Measurements from ENCODE around the gene SDSL.

Gene SDSL

DNA sequence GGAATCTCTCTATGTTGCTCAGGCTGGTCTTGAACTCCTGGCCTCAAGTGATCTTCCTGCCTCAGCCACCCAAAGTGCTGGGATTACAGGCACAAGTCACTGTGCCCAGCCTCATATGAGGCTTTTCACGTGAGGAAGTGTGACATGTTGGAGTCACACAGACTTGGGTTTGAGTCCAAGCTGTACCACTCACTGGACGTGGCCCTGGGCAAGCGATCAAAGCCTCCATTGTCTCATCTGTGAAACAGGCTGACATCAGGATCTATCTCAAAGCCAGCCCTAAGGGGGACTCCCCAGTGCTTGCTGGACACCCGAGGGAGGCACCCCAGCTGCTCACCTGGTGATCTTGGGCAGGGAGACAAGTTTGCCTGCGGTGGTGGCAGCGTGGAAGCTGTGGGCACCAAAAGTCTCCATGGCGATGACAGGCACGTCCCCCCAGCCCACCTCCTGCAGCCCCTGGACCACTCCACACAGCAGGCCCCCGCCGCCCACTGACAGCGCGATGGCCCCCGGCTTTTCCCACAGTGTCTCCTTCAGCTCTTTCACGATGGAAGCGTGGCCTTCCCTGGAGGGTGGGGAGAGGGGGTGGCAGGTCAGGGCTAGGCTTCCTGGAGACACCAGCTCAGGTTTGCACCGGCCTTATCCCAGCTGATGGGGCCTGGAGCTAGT lies 25.2 kb upstream of the SDSL start:
- no peak for DNase-seq

DNA sequence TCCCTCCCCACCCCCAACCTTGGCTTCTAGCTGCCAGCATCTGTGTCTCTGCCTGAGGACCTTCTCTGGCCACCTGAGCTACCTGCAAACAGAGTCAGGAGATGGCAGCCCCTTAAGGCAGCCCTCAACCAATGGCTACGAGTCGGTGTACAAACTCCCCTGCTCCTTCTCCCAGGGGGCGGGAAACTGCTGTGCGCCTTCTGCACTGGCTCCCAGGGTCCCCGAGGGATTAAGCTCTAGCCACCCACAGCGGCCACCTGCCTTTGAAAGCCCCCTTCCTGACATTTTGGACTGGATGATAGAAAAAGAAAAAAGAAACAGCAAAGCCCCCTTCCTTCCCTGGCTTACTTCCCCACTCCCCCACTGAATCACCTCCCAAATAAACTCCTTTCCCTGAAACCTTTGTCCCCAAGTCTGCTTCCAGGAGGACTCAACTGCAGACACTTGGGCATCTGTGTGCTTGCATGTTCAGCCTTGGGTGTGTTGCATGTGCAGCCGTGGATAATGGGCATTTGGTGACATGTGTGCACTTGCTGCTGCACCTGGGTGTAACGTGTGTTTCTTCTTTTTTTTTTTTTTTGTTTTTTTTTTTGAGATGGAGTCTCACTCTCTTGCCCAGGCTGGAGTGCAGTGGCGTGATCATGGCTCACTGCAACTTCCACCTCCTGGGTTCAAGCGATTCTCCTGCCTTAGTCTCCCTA lies 24.5 kb upstream of the SDSL start:
- DNase-seq = no peak

DNA sequence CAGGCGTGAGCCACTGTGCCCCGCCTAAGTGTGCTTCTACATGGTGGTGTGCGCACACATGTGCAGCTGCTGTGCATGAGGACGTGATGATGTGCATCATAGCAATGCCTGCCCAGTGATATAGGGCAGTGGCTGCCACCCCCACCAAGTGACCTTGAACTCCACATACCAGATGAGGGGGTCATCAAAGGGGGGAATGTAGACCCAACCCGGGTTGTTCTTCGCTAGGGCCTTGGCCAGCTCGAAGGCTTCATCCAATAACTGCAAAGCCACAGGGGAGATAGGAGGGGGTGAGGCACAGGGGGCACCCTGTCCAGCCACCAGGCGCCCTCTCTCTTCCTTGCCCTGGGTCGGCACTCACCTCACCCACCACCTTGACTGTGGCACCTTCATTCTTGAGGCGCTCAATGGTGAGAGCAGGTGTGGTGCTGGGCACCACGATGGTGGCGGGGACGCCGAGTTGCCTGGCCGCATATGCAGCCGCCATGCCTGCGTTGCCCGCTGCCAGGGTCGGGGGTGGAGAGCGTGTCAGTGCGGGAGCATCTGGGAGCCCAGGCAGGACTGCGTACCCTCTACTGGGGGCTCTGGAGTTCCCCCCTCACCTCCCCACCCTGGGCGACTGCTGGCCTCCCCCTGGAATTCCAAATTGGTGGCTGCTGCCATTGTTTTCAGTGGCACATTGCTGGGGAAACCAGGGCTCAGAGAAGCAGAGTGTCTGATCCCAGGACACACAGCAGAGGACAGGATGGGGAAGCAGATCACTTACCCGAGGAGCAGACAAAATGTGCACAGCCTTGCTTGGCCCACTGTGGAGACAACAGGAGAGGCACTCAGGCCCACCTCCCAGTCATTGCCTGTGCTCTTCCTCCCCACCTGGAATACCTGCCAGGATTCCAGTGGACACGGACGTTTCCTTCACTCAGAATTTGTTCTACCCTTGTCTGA lies 23.6 kb upstream of the SDSL start:
- DNase-seq = no peak

DNA sequence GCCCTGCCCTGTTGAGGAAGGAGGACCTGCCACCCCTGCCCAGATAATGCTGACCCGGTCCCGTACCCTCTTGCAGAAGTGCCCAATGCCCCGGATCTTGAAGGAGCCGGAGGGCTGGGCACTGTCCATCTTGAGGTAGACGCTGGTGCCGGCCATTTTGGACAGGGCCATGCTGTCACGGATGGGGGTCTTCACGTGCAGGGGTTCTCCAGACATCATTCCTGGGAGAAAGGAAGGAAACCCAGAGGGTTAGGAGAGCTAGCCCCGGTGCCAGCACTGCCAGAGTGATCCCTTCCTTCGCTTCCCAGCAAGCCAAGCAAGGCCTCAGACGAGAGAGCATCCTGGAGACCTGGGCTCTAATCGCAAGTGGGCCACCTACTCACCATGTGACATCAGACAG lies 22.7 kb upstream of the SDSL start:
- no peak for DNase-seq

DNA sequence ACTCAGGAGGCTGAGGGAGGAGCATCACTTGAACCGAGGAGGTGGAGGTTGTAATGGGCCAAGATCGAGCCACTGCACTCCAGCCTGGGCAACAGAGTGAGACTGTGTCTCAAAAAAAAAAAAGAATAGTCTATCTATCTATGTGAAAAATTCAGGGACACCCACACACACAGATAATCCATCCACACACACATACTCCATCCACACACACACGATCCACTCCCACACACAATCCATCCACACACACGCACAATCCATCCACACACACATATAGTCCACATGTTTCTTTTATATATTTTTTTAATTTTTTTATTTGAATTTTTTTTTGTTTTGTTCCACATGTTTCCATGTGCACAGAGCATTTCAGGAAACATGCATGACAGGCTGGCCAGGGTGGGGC lies 21.8 kb upstream of the SDSL start:
- DNase-seq = no peak

DNA sequence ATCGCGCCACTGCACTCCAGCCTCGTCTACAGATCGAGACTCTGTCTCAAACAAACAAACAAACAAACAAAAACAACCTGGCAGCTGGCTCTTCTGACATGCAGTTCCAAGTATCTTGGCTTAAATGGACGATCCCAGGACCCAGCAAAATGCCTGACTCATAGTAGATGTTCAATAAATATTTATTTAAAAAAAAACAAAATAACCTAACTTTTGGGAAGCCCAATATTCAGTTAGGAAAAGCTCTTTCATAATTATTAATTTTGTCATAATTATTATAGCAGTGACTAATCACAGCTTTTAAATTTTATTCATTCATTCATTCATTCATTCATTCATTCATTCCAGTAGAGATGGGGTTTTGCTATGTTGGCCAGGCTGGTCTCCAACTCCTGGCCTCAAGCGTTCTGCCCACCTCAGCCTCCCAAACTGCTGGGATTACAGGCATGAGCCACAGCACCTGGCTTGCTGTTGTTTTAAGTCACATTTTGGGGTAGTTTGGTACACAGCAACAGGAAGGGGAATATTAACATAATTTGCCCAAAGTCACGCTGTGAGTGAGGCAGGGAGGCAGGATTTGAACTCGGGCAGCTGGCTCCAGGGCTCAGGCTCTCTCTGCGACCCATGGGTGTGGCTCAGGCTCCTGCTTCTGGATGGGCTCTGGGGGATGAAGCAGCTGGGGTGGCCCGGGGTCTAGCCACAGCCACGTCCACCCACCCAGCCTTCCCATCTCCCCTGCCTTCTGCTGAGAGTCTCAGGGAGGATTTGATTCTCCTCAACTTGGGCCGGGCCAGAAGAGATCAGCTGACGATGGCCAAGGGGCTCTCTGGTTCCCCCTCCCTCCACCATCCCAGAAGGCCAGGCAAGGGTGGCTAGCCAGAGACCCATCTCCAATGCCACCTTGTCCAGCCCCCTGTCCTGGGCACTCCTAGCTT lies 20.8 kb upstream of the SDSL start:
- DNase-seq = no peak

DNA sequence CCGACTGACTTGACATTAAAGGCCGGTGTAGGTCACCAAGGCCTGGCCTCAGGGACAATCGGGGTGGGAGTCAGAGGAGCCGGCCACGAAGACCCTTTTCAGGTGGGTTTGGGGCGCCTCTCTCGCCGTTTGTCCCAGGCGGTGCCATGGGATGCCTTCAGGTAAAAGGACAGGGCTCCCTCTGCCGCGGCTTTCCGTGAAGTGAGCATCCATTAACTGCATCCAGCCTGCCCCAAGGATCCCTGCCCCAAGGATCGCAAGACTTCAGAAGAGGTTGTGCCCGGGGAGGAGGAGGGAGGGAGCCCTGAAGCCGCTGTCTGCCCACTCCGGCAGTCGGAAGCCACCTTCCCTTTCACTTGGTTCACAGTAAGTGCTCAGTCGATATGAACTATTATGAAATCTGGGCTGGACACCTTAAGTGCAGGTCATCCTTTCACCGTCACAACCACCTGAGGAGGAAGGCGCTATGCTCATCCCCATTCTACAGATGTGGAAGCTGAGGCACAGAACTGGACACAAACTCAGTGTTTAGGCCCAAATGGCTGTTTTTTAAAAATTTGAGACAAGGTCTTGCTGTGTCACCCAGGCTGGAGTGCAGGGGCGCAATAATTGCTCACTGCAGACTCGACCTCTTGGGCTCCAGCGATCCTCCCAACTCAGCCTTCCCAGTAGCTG lies 19.5 kb upstream of the SDSL start:
- no peak for DNase-seq

DNA sequence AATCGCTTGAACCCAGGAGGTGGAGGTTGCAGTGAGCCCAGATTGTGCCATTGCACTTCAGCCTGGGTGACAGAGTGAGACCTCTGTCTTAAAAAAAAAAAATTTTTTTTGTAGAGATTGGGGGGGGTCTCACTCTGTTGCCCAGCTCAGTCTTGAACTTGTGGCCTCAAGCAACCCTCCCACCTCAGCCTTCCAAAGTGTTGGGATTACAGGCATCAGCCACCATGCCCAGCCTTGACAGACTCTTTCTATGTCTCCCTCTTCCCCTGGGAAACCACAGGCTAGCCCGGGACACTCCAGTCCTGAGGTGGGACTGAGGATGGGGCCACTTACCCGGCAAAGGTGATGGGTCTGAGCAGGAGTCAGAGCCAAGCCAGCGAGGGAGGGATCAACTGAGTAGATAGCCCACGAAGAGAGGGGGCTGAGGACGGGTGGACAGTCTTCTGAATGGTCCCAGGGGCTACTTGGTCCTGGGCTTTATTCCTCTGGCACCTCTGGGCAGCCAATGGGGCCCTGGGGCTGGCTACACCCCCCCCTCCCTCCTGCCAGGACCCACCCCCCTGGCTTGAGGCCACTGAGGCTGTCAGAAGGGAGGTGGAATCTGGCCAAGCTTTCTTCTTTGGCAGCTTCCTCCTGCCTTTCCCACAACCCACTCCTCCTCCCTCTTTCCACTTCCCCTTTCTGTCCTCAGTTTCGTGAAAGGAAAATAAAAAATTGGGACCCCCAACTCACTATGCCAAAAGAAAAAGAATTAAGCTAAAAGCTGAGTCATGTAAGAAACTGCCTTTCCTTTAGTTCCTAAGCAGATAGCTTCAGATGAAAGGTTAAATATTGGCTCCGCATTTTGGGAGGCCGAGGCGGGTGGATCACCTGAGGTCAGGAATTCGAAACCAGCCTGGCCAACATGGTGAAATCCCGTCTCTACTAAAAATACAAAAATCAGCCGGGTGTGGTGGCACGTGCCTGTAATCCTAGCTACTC lies 18.5 kb upstream of the SDSL start, which contains the start of gene SDS:
SDS (minus strand) TSS at position 453 of the 981 bp plus-strand sequence. CDS start 4,179 bp downstream, outside the sequence.
- no peak for DNase-seq

DNA sequence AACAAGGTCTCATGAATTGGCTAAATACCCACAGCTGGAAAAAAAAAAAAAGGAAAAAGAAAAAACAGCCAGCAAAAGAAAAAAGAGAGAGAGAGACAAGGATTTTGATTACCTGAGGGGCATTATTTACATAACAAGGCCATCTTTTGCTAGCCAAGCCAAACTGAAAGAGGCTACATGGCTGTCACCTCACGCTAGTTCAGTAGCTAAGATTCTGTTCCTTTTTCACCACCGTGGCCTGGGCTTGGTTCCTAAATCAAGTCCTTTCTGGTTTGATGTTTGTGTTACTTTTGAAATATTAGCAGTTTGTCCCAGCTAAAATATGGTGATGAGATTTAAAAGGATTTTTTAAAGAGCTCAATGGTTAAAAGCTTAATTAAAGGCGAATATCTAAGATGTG lies 16.5 kb upstream of the SDSL start:
- DNase-seq = no peak

DNA sequence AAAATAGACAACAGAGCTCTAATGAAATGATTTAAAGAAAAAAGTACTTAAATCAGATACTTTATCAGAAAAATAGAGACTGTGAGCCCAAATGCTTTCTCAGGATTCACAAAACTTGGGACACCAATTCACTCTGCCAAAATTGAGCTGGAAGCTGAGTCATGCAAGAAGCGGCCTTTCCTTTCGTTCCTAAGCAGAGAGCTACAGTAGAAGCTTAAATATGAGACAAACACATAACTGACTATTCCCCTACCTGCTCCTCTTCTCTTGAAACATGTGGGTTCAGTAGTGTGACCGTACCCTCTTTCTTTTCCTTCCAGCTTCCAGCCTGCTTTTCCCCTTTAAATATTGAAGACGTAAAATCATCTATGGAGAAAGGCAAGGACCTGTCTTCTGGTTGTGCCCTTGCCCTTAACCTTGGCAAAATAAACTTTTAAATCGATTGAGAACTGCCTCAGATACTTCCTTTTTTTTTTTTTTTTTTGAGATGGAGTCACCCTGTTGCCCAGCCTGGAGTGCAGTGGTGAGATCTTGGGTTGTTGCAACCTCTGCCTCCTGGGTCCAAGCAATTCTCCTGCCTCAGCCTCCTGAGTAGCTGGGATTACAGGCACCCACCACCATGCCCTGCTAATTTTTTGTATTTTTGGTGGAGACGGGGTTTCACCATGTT lies 14.1 kb upstream of the SDSL start:
- DNase-seq = no peak

DNA sequence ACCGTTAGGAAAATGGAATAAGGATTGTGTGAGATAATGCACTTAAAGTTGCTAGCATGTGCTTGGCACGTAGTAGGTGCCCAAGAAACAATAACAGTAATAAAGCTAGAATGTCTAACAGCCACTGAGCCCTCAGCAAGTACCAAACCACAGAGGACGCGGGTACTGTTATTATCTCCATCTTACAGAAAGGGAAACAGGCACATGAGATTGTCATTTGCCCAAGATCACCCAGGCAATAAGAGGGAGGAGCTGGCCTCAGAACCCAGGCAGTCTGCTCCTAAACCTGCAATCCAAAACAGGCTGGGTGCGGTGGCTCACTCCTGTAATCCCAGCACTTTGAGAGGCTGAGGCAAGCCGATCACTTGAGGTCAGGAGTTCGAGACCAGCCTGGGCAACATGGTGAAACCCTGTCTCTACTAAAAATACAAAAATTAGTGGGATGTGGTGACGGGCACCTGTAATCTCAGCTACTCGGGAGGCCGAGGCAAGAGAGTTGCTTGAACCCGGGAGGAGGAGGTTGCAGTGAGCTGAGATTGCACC lies 13.4 kb upstream of the SDSL start:
- no peak for DNase-seq

DNA sequence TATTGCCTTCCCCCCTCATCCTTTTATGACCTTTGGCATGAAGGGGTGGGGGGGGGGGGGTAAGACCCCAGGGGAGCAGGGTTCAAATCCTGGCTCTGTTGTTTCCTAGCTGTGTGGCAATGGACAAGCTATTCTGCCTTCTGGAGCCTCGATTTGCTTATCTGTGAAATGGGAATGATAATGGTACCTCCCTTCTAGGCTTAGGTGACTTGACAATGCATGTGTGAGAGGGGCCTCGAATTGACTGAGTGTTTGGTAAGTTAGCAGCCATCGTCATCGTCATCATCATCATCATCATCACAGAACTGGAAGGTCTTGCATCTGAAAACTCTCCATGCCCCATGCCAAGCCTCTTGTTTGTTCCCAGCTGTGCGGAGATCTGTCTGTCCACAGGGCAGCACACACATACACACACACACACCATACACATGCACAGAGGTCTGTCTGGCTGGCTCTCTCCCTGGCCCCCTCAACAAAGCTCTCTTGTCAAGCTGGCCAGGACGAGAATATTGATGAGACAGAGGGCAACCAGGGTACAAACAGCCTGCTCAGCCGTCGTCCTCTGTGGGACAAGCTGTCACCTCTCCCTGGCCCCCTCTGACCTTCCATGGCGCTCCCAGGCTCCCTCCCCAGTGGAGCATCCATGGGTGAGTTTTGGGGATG lies 12.6 kb upstream of the SDSL start:
- no peak for DNase-seq

DNA sequence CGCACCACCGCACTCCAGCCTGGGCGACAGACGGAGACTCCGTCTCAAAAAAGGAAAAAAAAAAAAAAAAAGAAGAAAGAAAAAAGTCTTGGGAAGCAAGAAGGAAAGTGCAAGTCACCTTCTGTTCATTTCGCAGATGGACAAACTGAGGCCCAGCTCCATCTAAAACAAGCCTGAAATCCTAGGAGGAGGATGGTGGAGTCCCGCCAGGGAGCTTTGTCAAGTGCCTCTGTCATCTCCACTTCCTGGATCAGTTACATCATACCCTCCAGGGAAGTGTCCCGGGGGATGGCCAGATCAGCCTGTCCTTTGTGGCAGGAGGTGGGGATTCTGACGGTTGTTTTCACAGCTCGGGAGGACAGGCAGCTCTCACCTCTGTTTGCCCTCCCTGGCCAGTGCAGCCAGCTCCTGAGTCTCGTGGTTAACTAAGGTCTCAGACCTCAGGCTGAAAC lies 8.7 kb upstream of the SDSL start:
- DNase-seq = no peak

DNA sequence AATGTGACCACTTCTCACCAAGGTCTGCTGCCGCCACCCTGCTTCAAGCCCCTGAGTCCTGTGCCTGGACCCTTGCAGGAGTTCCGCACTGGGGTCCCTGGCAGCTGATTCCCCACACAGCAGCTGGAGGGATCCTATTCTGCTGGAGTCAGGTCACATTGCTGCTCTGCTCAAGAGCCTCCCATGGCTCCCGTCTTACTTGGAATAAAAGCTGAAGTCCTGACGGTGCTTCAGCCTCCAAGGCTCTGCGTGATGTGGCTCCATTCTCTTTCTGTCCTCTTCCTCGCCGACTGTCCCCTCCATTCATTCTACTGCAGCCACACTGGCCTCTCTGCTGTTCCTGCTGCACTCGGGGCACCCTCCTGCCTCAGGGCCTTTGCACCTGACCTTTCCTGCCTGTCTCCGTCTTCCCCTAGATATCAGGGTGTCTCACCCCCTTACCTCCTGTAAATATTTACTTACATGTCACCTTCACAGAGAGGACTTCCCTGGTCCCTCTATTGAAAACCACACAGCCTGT lies 7.6 kb upstream of the SDSL start:
- DNase-seq = no peak

DNA sequence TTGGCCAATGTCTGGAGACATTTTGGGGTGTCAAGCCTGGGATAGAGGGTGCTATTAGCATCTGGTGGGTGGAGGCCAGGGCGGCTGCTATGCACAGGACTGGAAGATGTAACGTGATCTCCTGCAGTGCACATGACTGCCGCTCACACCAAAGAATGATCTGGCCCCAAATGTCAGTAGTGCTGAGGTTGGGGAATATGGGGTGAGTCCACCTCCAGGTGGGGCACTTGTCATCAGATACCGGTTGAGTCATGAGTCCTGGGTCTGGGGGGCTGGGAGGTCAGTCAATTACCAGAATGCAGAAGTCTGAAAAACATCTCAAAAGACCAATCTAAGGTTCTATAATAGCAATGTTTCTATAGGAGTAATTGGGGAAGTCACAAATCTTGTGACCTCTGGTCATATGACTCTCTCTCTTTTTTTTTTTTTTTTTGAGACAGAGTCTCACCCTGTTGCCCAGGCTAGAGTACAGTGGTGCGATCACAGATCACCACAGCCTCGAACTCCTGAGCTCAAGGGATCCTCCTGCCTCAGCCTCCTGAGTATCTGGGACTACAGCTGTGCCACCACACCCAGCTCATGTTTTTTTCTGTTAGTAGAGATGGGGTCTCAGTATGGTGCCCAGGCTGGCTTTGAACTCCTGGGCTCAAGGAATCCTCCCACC lies 6.0 kb upstream of the SDSL start:
- DNase-seq = no peak

DNA sequence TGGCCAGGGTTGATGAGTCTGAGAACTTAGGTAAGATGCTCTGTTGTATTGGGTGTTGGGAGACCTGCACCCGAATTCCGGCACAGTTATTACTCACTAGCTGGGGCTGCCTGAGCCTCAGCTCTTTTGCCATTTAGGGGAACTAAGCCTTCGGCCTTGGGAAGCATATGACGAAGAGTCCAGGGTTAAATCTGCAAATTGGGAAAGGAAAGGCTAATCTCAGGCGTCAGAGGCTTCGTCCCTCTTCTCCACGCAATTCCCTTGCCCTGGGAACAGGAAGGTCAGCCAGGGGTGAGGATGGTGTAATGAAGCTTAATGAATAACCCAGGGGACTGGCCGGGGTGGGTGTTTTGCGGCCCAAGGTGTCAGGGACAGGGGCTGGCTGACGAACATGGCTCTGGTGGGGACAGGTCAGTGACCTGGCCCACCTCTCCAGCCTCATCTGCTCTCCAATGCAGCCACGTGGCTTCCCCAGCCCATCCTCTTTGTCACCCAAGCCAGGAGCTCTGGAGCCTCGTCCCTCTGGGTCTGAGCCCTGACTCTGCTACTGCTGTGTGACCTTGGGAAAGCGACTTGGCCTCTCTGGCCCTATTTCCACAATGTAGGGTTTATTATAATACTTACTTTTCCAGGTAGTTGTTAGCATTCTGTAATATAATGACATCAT lies 3.8 kb upstream of the SDSL start:
- DNase-seq = no peak

DNA sequence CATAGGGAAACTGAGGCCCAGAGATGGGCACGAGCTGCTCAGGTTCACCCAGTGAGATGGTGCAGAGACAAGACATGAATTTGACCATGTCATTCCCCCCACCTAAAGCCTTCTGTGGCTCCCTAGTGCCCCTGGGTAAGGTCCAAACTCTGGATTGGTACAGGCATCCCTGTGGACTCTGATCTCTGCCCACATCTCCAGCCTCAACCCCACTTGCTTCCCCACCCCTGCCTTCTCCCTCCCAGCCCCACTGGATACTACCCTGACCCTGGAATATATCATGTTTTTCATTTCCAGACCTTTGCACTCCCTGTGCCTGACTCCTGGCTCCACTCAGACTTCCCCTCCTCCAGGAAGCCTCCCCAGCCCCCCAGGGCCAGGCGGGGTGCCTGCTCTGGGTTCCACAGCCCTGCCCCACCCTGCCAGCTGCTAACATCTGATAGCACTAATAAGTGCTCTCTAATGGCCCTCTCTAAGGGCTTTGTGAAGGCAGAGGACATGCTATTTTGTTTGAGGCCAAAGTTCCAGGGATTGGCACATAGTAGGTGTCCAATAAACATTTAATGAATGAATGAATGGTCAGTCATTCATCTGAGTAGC lies 1.1 kb upstream of the SDSL start:
- DNase-seq = no peak

Measured in stimulated activated CD4-positive, alpha-beta T cell treated with anti-CD3 and anti-CD28 coated beads, Interleukin-12 subunit alpha, Interleukin-12 subunit beta, amount 100 ng/mL, for 4 hours (primary cell).